IMR-90 (cell line): ENCODE measurements around the gene NOS3. TPM values are rescaled to one million over a fixed set of nuclear protein-coding genes. Genes with fewer than 3 reads are reported as not detected.

Source experiments
- ATAC-seq: fragments of 200-7000 bp; cut with Tn5 transposase; 2 replicates; pipeline ENCODE4 v1.9.1; 2020; ENCODE audit warnings: low read depth, mild to moderate bottlenecking, moderate library complexity
- BruUV-seq: library from RNA; stranded (reverse); fragments of 400-500 nt; replicated peaks from 2 replicates; lab custom pipeline; 2021; lab: Mats Ljungman, UMichigan
- CTCF ChIA-PET: fragments of 300-600 bp; formaldehyde crosslinking; extraction: SDS; loops from one replicate; lab custom pipeline; 2021; ENCODE audit warnings: antibody characterized with exemption; lab: Yijun Ruan, JAX
- POLR2A ChIA-PET: fragments of 300-600 bp; sonication (Branson Sonifier 250); formaldehyde crosslinking; loops from one replicate; lab custom pipeline; 2022; ENCODE audit warnings: antibody characterized with exemption; ENCODE audit not compliant: unreplicated experiment; lab: Charles Lee
- DNase-seq: peaks from one replicate; pipeline ENCODE4 v3.0.0; 2013
- H2AFZ ChIP-seq: replicated peaks from 2 replicates; pipeline ENCODE3; 2013; ENCODE audit warnings: low read length, mild to moderate bottlenecking; ENCODE audit not compliant: poor library complexity
- H2AK5ac ChIP-seq: 2 replicates; pipeline ENCODE4 v1.6.1; 2013; ENCODE audit warnings: low read depth, low read length, inconsistent platforms
- H2AK9ac ChIP-seq: replicated peaks from 2 replicates; pipeline ENCODE3; 2013; ENCODE audit warnings: mild to moderate bottlenecking, low read depth, low read length, moderate library complexity; ENCODE audit not compliant: poor library complexity
- H2BK120ac ChIP-seq: 2 replicates; pipeline ENCODE4 v1.6.1; 2013; ENCODE audit warnings: low read depth, low read length, inconsistent platforms
- H2BK15ac ChIP-seq: 3 replicates; pipeline ENCODE4 v1.6.1; 2013; ENCODE audit warnings: low read depth, low read length, inconsistent platforms
- H2BK20ac ChIP-seq: 2 replicates; pipeline ENCODE4 v1.6.1; 2013; ENCODE audit warnings: low read depth, mild to moderate bottlenecking, inconsistent platforms, low read length, moderate library complexity
- H2BK5ac ChIP-seq: 2 replicates; pipeline ENCODE4 v1.6.1; 2013; ENCODE audit warnings: mild to moderate bottlenecking, low read depth, low read length, inconsistent platforms; ENCODE audit not compliant: poor library complexity, severe bottlenecking
- H3K14ac ChIP-seq: replicated peaks from 2 replicates; pipeline ENCODE4 v1.6.1; 2013; ENCODE audit warnings: low read depth, low read length, inconsistent platforms
- H3K18ac ChIP-seq: 2 replicates; pipeline ENCODE4 v1.6.1; 2013; ENCODE audit warnings: low read depth, low read length, control low read depth
- H3K23ac ChIP-seq: 2 replicates; pipeline ENCODE4 v1.6.1; 2013; ENCODE audit warnings: low read depth, low read length, inconsistent platforms
- H3K27ac ChIP-seq: 2 replicates; pipeline ENCODE4 v1.5.1; 2013; ENCODE audit warnings: mild to moderate bottlenecking, control low read depth, low read length; ENCODE audit not compliant: insufficient read depth
- H3K27me3 ChIP-seq: 2 replicates; pipeline ENCODE4 v1.6.1; 2013; ENCODE audit warnings: low read length; ENCODE audit not compliant: control insufficient read depth, insufficient read depth
- H3K36me3 ChIP-seq: 2 replicates; pipeline ENCODE4 v1.6.1; 2013; ENCODE audit warnings: low read length, mixed read lengths; ENCODE audit not compliant: control insufficient read depth, insufficient read depth
- H3K4ac ChIP-seq: 2 replicates; pipeline ENCODE4 v1.6.1; 2013; ENCODE audit warnings: low read depth, low read length, inconsistent platforms
- H3K4me1 ChIP-seq: 2 replicates; pipeline ENCODE4 v1.6.1; 2013; ENCODE audit warnings: low read length, mixed read lengths; ENCODE audit not compliant: control insufficient read depth, insufficient read depth
- H3K4me2 ChIP-seq: 2 replicates; pipeline ENCODE4 v1.6.1; 2013; ENCODE audit warnings: low read depth, mild to moderate bottlenecking, control low read depth, low read length, moderate library complexity
- H3K4me3 ChIP-seq: 2 replicates; pipeline ENCODE4 v1.5.1; 2013; ENCODE audit warnings: low read depth, mild to moderate bottlenecking, control low read depth, low read length, moderate library complexity; ENCODE audit not compliant: insufficient read depth
- H3K56ac ChIP-seq: 2 replicates; pipeline ENCODE4 v1.6.1; 2013; ENCODE audit warnings: low read length, inconsistent platforms; ENCODE audit not compliant: insufficient read depth; ENCODE audit errors: extremely low read depth
- H3K79me1 ChIP-seq, 2 experiments: 2 replicates each; pipeline ENCODE4 v1.6.1; 2013; ENCODE audit warnings: low read length in 2 of 2, inconsistent platforms in 1 of 2, low read depth in 1 of 2
- H3K9ac ChIP-seq: 2 replicates; pipeline ENCODE4 v1.6.1; 2013; ENCODE audit warnings: low read depth, low read length, control low read depth
- H3K9me1 ChIP-seq: 2 replicates; pipeline ENCODE4 v1.6.1; 2013; ENCODE audit warnings: low read length, inconsistent platforms; ENCODE audit not compliant: insufficient read depth
- H3K9me3 ChIP-seq: 2 replicates; pipeline ENCODE4 v1.6.1; 2013; ENCODE audit warnings: low read length; ENCODE audit not compliant: control insufficient read depth, insufficient read depth
- H4K20me1 ChIP-seq: 2 replicates; pipeline ENCODE4 v1.6.1; 2013; ENCODE audit warnings: low read length, inconsistent platforms; ENCODE audit not compliant: insufficient read depth
- H4K5ac ChIP-seq: 2 replicates; pipeline ENCODE4 v1.6.1; 2013; ENCODE audit warnings: mild to moderate bottlenecking, low read depth, low read length, control low read depth
- H4K8ac ChIP-seq, 2 experiments: 2 replicates each; pipeline ENCODE4 v1.6.1; 2013; ENCODE audit warnings: low read depth in 2 of 2, low read length in 2 of 2, control low read depth in 1 of 2, inconsistent platforms in 1 of 2
- H4K91ac ChIP-seq: 2 replicates; pipeline ENCODE4 v1.6.1; 2013; ENCODE audit warnings: low read depth, low read length, inconsistent platforms; ENCODE audit not compliant: insufficient read depth
- CEBPB ChIP-seq: IDR thresholded peaks from 2 replicates; pipeline ENCODE4 v1.6.1; 2012; ENCODE audit warnings: low read depth, low read length, improper control_type of control experiment
- FOS ChIP-seq: fragments of 150-350 bp; IDR thresholded peaks from 2 replicates; pipeline ENCODE4 v1.6.1; 2016; ENCODE audit warnings: low read depth, low read length
- MAZ ChIP-seq: IDR thresholded peaks from 2 replicates; pipeline ENCODE4 v1.6.1; 2012; ENCODE audit warnings: low read depth, mild to moderate bottlenecking, low read length, improper control_type of control experiment, moderate library complexity, borderline replicate concordance
- MXI1 ChIP-seq: IDR thresholded peaks from 2 replicates; pipeline ENCODE4 v1.6.1; 2012; ENCODE audit warnings: low read depth, mild to moderate bottlenecking, low read length, moderate library complexity, borderline replicate concordance
- NFE2L2 ChIP-seq: fragments of 150-350 bp; IDR thresholded peaks from 2 replicates; pipeline ENCODE4 v1.6.1; 2016; ENCODE audit warnings: low read depth, mild to moderate bottlenecking, low read length
- RAD21 ChIP-seq: IDR thresholded peaks from 2 replicates; pipeline ENCODE4 v1.6.1; 2012; ENCODE audit warnings: low read length, improper control_type of control experiment
- RCOR1 ChIP-seq: IDR thresholded peaks from 2 replicates; pipeline ENCODE4 v1.6.1; 2012; ENCODE audit warnings: mild to moderate bottlenecking, low read length, improper control_type of control experiment; ENCODE audit not compliant: insufficient replicate concordance
- RFX5 ChIP-seq: IDR thresholded peaks from 2 replicates; pipeline ENCODE4 v1.8.0; 2012; ENCODE audit warnings: low read depth, mild to moderate bottlenecking, low read length, moderate library complexity
- USF2 ChIP-seq: fragments of 150-350 bp; IDR thresholded peaks from 2 replicates; pipeline ENCODE4 v1.6.1; 2017; ENCODE audit warnings: mild to moderate bottlenecking, antibody characterized with exemption, low read length, low read depth
- WGBS, 2 experiments: methylation state at CpG; one replicate each; pipeline versions ENCODE4 v1.1.5 to v1.1.7; 2013; ENCODE audit warnings: missing lambda C conversion rate in 2 of 2; ENCODE audit not compliant: insufficient read length in 1 of 2; ENCODE audit errors: extremely low coverage in 2 of 2; 5-methylcytosine and 5-hydroxymethylcytosine counted together
- dilution Hi-C: fragments of 300-500 bp; cut with HindIII; formaldehyde crosslinking; loops from one replicate; pipeline ENCODE4 v1.14.3; 2018; ENCODE audit warnings: low sequenced_read_pairs; ENCODE audit not compliant: unreplicated experiment
- in situ Hi-C: fragments of 300-500 bp; cut with MboI; formaldehyde crosslinking; loops from 3 replicates; pipeline ENCODE4 v1.14.3; 2019; ENCODE audit warnings: low sequenced_read_pairs, inconsistent platforms, mixed read lengths
- intact Hi-C: fragments of 100-400 bp; cut with micrococcal nuclease; formaldehyde crosslinking; loops from 2 replicates; pipeline ENCODE4 v1.10.0; 2022
- polyA plus RNA-seq, 3 experiments: library from polyadenylated mRNA; depleted of rRNA; stranded (reverse); fragments of >200 nt; gene quantifications; 2 replicates each; pipeline ENCODE4 v1.2.3, GENCODE V29; 2012; ENCODE audit warnings: low replicate concordance in 1 of 3
- total RNA-seq: library from RNA; depleted of rRNA; stranded (reverse); fragments of >200 nt; gene quantifications from 2 replicates; pipeline ENCODE4 v1.2.3, GENCODE V29; 2012

Gene NOS3
- total and polyA plus RNA-seq, 2 of the 4 experiments (the other 2 are of a cell fraction): 0.72 to 2.0 TPM

GRCh38 chr7:151005566-151005965, 14.7 kb downstream of the NOS3 start:
- POLR2A ChIA-PET: no interaction called here

More at GRCh38 chr7:151005566-151005965, 14.7 kb downstream of the NOS3 start:
- Histone ChIP-seq H3K9me1 (no peaks in the 10 kb centered on the region), H4K5ac (no peak overlapping the region), H2AK9ac (no peak overlapping the region), H3K56ac (no peak overlapping the region), H3K4ac (no peak overlapping the region), H3K9me3 (no peaks in the 10 kb centered on the region), H3K23ac (no peak overlapping the region), H3K4me1 (peaks cover 2% of the 10 kb centered on the region; the same call in 1 of the 2 replicates), H3K18ac (no peak overlapping the region), H4K20me1 (no peaks in the 10 kb centered on the region), H3K27ac (no peak overlapping the region), H3K14ac (no peak overlapping the region), H4K91ac (no peak overlapping the region), H3K36me3 (no peaks in the 10 kb centered on the region), H2AFZ (no peak overlapping the region), H3K4me3 (no peak overlapping the region), H3K4me2 (no peak overlapping the region), H3K9ac (no peak overlapping the region), H2BK20ac (no peak overlapping the region), H2AK5ac (no peak overlapping the region), H2BK15ac (no peak overlapping the region), H2BK5ac (no peak overlapping the region), H3K79me1 (no peaks in the 10 kb centered on the region), H2BK120ac (no peak overlapping the region), H4K8ac (no peak overlapping the region), H3K27me3 (peaks cover 16% of the 10 kb centered on the region)
- in situ Hi-C loops: no loop called here
- intact Hi-C loops: no loop called here
- DNase-seq (no peak), ATAC-seq (no peak)
- dilution Hi-C loops: no loop called here
- WGBS, 2 experiments: 48% methylated on average over 3 of the region's 9 CpGs; no CpG with 5 or more reads in 1 of the 2 experiments
- no peak for TF ChIP-seq RAD21
- TF ChIP-seq FOS: no peak
- TF ChIP-seq RFX5: no peak
- no peak for TF ChIP-seq CEBPB
- TF ChIP-seq NFE2L2: no peak
- no peak for TF ChIP-seq MAZ
- no peak for TF ChIP-seq RCOR1
- TF ChIP-seq USF2: no peak
- no peak for TF ChIP-seq MXI1
- no TSS peak for BruUV-seq
- CTCF ChIA-PET: interaction anchor here (2.0 kb wide), 1 partner anchor 43 kb away, joined by 4 read pairs; no protein-coding TSS in a partner anchor
